H1 (cell line): ENCODE data around the gene SDSL. TPM values are rescaled to one million over a fixed set of nuclear protein-coding genes. Genes with fewer than 3 reads are reported as not detected.

Experiments
- CTCF ChIA-PET: fragments of 300-600 bp; sonication (Branson Sonifier 250); formaldehyde crosslinking; loops from one replicate; lab custom pipeline; 2021; ENCODE audit not compliant: partially characterized antibody; lab: Charles Lee
- POLR2A ChIA-PET: fragments of 300-600 bp; sonication (Branson Sonifier 250); formaldehyde crosslinking; loops from one replicate; lab custom pipeline; 2021; ENCODE audit warnings: inconsistent platforms; ENCODE audit not compliant: partially characterized antibody; lab: Charles Lee
- DNase-seq, 2 experiments: peaks; one replicate each; pipeline versions ENCODE4 v3.0.0 to v3.0.0-alpha.2; 2010 to 2022; ENCODE audit warnings: low spot score in 2 of 2, low read depth in 1 of 2, mixed read lengths in 1 of 2
- FAIRE-seq: peaks from 2 replicates; lab custom pipeline; 2011; peaks lifted over from hg19 to GRCh38; lab: Jason Lieb, UNC
- H2AFZ ChIP-seq: 2 replicates; pipeline ENCODE4 v1.8.1; 2012; ENCODE audit warnings: low read length, inconsistent platforms
- H2AK5ac ChIP-seq: 2 replicates; pipeline ENCODE4 v1.6.1; 2013; ENCODE audit warnings: low read depth, low read length
- H2BK120ac ChIP-seq: replicated peaks from 2 replicates; pipeline ENCODE3; 2013; ENCODE audit warnings: low read depth, low read length, inconsistent platforms
- H2BK12ac ChIP-seq: 2 replicates; pipeline ENCODE4 v1.6.1; 2013; ENCODE audit warnings: low read depth, low read length
- H2BK15ac ChIP-seq: 2 replicates; pipeline ENCODE4 v1.6.1; 2013; ENCODE audit warnings: low read length
- H2BK20ac ChIP-seq: 2 replicates; pipeline ENCODE4 v1.6.1; 2013; ENCODE audit warnings: low read length
- H2BK5ac ChIP-seq: 2 replicates; pipeline ENCODE4 v1.6.1; 2013; ENCODE audit warnings: low read depth, low read length
- H3K14ac ChIP-seq: 2 replicates; pipeline ENCODE4 v1.6.1; 2013; ENCODE audit warnings: inconsistent platforms; ENCODE audit not compliant: insufficient read length
- H3K18ac ChIP-seq: 2 replicates; pipeline ENCODE4 v1.6.1; 2013; ENCODE audit warnings: low read length; ENCODE audit errors: extremely low read depth
- H3K23ac ChIP-seq: 2 replicates; pipeline ENCODE4 v1.6.1; 2013; ENCODE audit warnings: inconsistent platforms; ENCODE audit not compliant: insufficient read length
- H3K23me2 ChIP-seq: 2 replicates; pipeline ENCODE4 v1.6.1; 2013; ENCODE audit warnings: low read depth, low read length
- H3K27ac ChIP-seq: 2 replicates; pipeline ENCODE4 v1.6.1; 2011; ENCODE audit warnings: low read depth, low read length, inconsistent platforms
- H3K27me3 ChIP-seq, 4 experiments: replicated peaks in 1 of 4; 1 replicate in 1 of 4; 2 replicates in 3 of 4; pipeline versions ENCODE4 v1.6.1 to v1.8.1; 2011 to 2013; ENCODE audit warnings: low read length in 3 of 4, mild to moderate bottlenecking in 3 of 4, inconsistent platforms in 2 of 4, mixed read lengths in 2 of 4, moderate library complexity in 1 of 4; ENCODE audit not compliant: control insufficient read depth in 3 of 4, insufficient read depth in 3 of 4; ENCODE audit errors: extremely low read depth in 1 of 4
- H3K36me3 ChIP-seq, 4 experiments: 2 replicates each; pipeline versions ENCODE4 v1.6.1 to v1.8.1; 2011 to 2013; ENCODE audit warnings: mild to moderate bottlenecking in 4 of 4, low read length in 3 of 4, moderate library complexity in 2 of 4, control low read depth in 1 of 4, inconsistent platforms in 1 of 4; ENCODE audit not compliant: insufficient read depth in 4 of 4, control insufficient read depth in 2 of 4
- H3K4ac ChIP-seq: replicated peaks from 2 replicates; pipeline ENCODE3; 2013; ENCODE audit warnings: low read length, low read depth, mixed read lengths, inconsistent platforms; ENCODE audit not compliant: insufficient read length
- H3K4me1 ChIP-seq, 4 experiments: replicated peaks in 1 of 4; 1 replicate in 1 of 4; 2 replicates in 3 of 4; pipeline versions ENCODE4 v1.6.1 to v1.8.1; 2011 to 2013; ENCODE audit warnings: low read length in 3 of 4, inconsistent platforms in 2 of 4, mixed read lengths in 1 of 4; ENCODE audit not compliant: insufficient read depth in 4 of 4, control insufficient read depth in 3 of 4
- H3K4me2 ChIP-seq, 2 experiments: 2 replicates each; pipeline versions ENCODE4 v1.6.1 to v1.8.1; 2011 to 2013; ENCODE audit warnings: low read depth in 2 of 2, low read length in 2 of 2, control low read depth in 1 of 2, inconsistent platforms in 1 of 2, mild to moderate bottlenecking in 1 of 2; ENCODE audit not compliant: insufficient read depth in 1 of 2
- H3K4me3 ChIP-seq, 4 experiments: fragments of 200-600, 300-600 bp in 1 of 4; sonication (generic), shearing (Covaris generic), sonication (Bioruptor Twin) in 1 of 4; 2 replicates each; pipeline versions ENCODE4 v1.5.1 to v1.8.1; 2011 to 2016; ENCODE audit warnings: low read length in 4 of 4, low read depth in 3 of 4, control low read depth in 2 of 4, inconsistent platforms in 2 of 4, mild to moderate bottlenecking in 2 of 4, mixed read lengths in 1 of 4, moderate library complexity in 1 of 4; ENCODE audit not compliant: insufficient read depth in 2 of 4; ENCODE audit errors: extremely low read depth in 1 of 4
- H3K56ac ChIP-seq: replicated peaks from 2 replicates; pipeline ENCODE3; 2013; ENCODE audit warnings: low read depth, mild to moderate bottlenecking, mixed read lengths, low read length, inconsistent platforms; ENCODE audit not compliant: insufficient read length
- H3K79me1 ChIP-seq: 2 replicates; pipeline ENCODE4 v1.6.1; 2013; ENCODE audit warnings: low read depth, low read length, control low read depth
- H3K79me2 ChIP-seq, 2 experiments: 2 replicates each; pipeline versions ENCODE4 v1.6.1 to v1.8.1; 2012 to 2013; ENCODE audit warnings: low read length in 2 of 2, mild to moderate bottlenecking in 2 of 2, inconsistent platforms in 1 of 2; ENCODE audit not compliant: insufficient read depth in 2 of 2, control insufficient read depth in 1 of 2
- H3K9ac ChIP-seq, 4 experiments: replicated peaks in 1 of 4; 1 replicate in 1 of 4; 2 replicates in 3 of 4; pipeline versions ENCODE4 v1.6.1 to v1.8.1; 2011 to 2013; ENCODE audit warnings: low read depth in 3 of 4, low read length in 3 of 4, control low read depth in 2 of 4, mild to moderate bottlenecking in 2 of 4, moderate library complexity in 2 of 4, inconsistent platforms in 1 of 4; ENCODE audit errors: extremely low read depth in 1 of 4
- H3K9me3 ChIP-seq, 2 experiments: 2 replicates each; pipeline versions ENCODE4 v1.6.1 to v1.8.1; 2012 to 2013; ENCODE audit warnings: mild to moderate bottlenecking in 2 of 2, moderate library complexity in 2 of 2, control low read depth in 1 of 2, inconsistent platforms in 1 of 2, low read depth in 1 of 2, low read length in 1 of 2, mixed read lengths in 1 of 2; ENCODE audit not compliant: insufficient read depth in 2 of 2
- H4K20me1 ChIP-seq, 2 experiments: replicated peaks in 1 of 2; 2 replicates each; pipeline versions ENCODE3 to v1.8.1; 2011 to 2013; ENCODE audit warnings: inconsistent platforms in 2 of 2, low read length in 2 of 2, mild to moderate bottlenecking in 1 of 2; ENCODE audit not compliant: insufficient read depth in 2 of 2, control insufficient read depth in 1 of 2
- H4K5ac ChIP-seq: 2 replicates; pipeline ENCODE4 v1.6.1; 2013; ENCODE audit warnings: low read length, low read depth, mixed read lengths, inconsistent platforms; ENCODE audit not compliant: insufficient read length
- H4K8ac ChIP-seq: 2 replicates; pipeline ENCODE4 v1.8.0; 2013; ENCODE audit warnings: mild to moderate bottlenecking, moderate library complexity, low read length, inconsistent platforms; ENCODE audit not compliant: insufficient read depth; ENCODE audit errors: extremely low read depth
- H4K91ac ChIP-seq: replicated peaks from 2 replicates; pipeline ENCODE3; 2013; ENCODE audit warnings: low read length, mixed read lengths, inconsistent platforms; ENCODE audit not compliant: insufficient read length
- EP300 ChIP-seq, 2 experiments: IDR thresholded peaks; 1 replicate in 1 of 2; 2 replicates in 1 of 2; pipeline ENCODE4 v1.6.1; 2011 to 2012; ENCODE audit warnings: low read depth in 2 of 2, low read length in 2 of 2, mild to moderate bottlenecking in 2 of 2, borderline replicate concordance in 1 of 2, inconsistent platforms in 1 of 2, moderate library complexity in 1 of 2
- EZH2 ChIP-seq: fragments of 200-600 bp; sonication (generic); IDR thresholded peaks from 2 replicates; pipeline ENCODE4 v1.7.1; 2012; ENCODE audit warnings: low read depth, mild to moderate bottlenecking, moderate library complexity, low read length, inconsistent platforms; ENCODE audit not compliant: severe bottlenecking
- GABPA ChIP-seq: IDR thresholded peaks from 2 replicates; pipeline ENCODE4 v1.6.1; 2011; ENCODE audit warnings: mild to moderate bottlenecking, low read length, moderate library complexity, borderline replicate concordance; ENCODE audit not compliant: insufficient read depth
- KDM5A ChIP-seq: fragments of 200-600 bp; IDR thresholded peaks from 2 replicates; pipeline ENCODE4 v1.7.1; 2012; ENCODE audit warnings: mild to moderate bottlenecking, low read length, inconsistent platforms, mixed read lengths
- POLR2AphosphoS5 ChIP-seq: IDR thresholded peaks from 2 replicates; pipeline ENCODE4 v1.6.1; 2011; ENCODE audit warnings: low read depth, low read length
- TBP ChIP-seq: IDR thresholded peaks from 2 replicates; pipeline ENCODE4 v1.6.1; 2011; ENCODE audit warnings: low read depth, low read length, improper control_type of control experiment
- YY1 ChIP-seq: IDR thresholded peaks from 2 replicates; pipeline ENCODE4 v1.6.1; 2011; ENCODE audit warnings: low read depth, mild to moderate bottlenecking, low read length
- WGBS, 2 experiments: shearing (Covaris generic) in 1 of 2; methylation state at CpG; one replicate each; pipeline versions ENCODE4 v1.1.6 to v1.1.7; 2013 to 2015; ENCODE audit warnings: low lambda C conversion rate in 2 of 2, mixed read lengths in 2 of 2, inconsistent platforms in 1 of 2, low coverage in 1 of 2, missing lambda C conversion rate in 1 of 2; ENCODE audit not compliant: insufficient replicate concordance in 2 of 2, insufficient coverage in 1 of 2, insufficient read length in 1 of 2; ENCODE audit errors: extremely low coverage in 1 of 2, missing lambda C conversion rate in 1 of 2; 5-methylcytosine and 5-hydroxymethylcytosine counted together
- polyA plus RNA-seq, 7 experiments: library from polyadenylated mRNA; depleted of rRNA in 3 of 7; stranded (reverse) in 5 of 7; unstranded in 2 of 7; fragments of >200 nt in 5 of 7; fragments of 200-250 nt in 2 of 7; gene quantifications; 1 replicate in 5 of 7; 2 replicates in 1 of 7; 4 replicates in 1 of 7; pipeline versions ENCODE4 v1.2.1 to v1.2.3, GENCODE V29; 2011 to 2013; ENCODE audit warnings: missing spikeins in 2 of 7, mixed read lengths in 2 of 7
- total RNA-seq: library from RNA; stranded (reverse); fragmentation: NEBNext Ultra II Directional; extraction: Animal tissue kit (Norgen Biotek cat#: 25700); gene quantifications from 2 replicates; pipeline ENCODE4 v1.2.1, GENCODE V29; 2021
- TF ChIP-seq, protein P1 (sequence below), 3 experiments: IDR thresholded peaks; 1 replicate in 2 of 3; 2 replicates in 1 of 3; pipeline versions ENCODE4 v1.5.1 to v1.6.1; 2011; ENCODE audit warnings: low read length in 3 of 3, mild to moderate bottlenecking in 3 of 3, inconsistent platforms in 2 of 3, low read depth in 1 of 3, moderate library complexity in 1 of 3; ENCODE audit not compliant: insufficient read depth in 1 of 3; ENCODE audit errors: control extremely low read depth in 1 of 3

The SDSL gene
- total and polyA plus RNA-seq, 2 of the 8 experiments (the other 6 are each of a cell fraction or from before 2014, with no cell fraction given): 0.69 to 1.3 TPM

DNA sequence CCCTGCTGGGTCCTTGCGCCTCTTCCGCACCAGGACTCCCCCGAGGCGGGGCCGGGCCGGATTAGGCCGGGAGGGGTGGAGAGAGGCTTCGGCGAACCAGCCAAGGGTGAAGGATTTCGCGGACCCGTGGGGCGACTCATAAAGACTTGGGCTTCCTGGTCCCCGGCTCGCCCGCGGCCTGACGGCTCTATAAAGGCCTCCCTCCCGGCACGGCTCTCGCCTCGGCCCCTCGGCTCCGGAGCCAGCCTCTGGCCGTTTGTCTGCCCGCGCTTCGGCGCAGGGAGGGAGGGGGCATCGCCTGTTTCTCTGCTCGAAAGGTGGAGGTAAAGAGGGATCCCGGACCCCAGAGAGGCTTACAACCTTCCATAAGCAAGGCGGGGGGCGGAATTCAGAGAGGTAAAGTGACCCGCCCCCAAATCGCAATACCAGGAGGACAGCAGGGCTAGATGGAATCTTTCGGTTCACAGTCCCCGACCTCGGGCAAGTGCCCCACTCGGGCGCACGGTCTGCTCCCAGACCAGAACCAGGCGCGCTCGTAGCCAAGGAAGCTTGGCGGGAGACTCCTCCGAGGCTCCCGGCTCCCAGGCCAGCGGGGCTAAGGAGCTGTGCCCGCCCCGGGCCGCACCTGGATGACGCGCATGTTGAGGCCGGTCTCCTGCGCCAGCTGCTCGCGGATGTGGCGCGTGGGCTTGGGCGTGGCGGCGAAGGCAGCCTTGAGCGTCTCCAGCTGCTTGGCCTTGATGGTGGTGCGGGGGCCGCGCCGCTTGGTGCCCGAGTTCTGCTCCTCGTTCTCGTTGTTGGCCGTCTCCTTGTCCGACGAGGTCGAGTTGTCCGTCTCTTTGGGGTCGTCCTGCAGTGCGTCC is 45.6 kb downstream of the SDSL start:
- Histone ChIP-seq H3K4me2 (peak overlapping the region; percentile 93 to 97), H2BK15ac (peak overlapping the region; percentile 46; the same call in 1 of the 2 replicates), H2AK5ac (no peak overlapping the region), H3K9me3 (no peaks in the 10 kb centered on the region), H2BK120ac (no peak overlapping the region), H3K9ac (no peak overlapping the region; a peak in 1 of 7 replicates), H2BK5ac (peak overlapping the region; percentile 35; the same call in 1 of the 2 replicates), H3K4me3 (peak overlapping the region; percentile 53 to 66 (median 60)), H3K56ac (no peak overlapping the region), H2AFZ (no peak overlapping the region), H3K27me3 (peaks cover 94 to 100% (median 99%) of the 10 kb centered on the region in 4 experiments), H3K4me1 (peaks cover 4 to 81% (median 55%) of the 10 kb centered on the region in 4 experiments), H4K8ac (peak overlapping the region; percentile 63; the same call in 1 of the 2 replicates), H3K23ac (no peak overlapping the region), H3K23me2 (peaks cover 24% of the 10 kb centered on the region; the same call in 1 of the 2 replicates), H3K27ac (no peak overlapping the region), H2BK12ac (peak overlapping the region; percentile 100; the same call in 1 of the 2 replicates), H3K4ac (no peak overlapping the region), H3K79me1 (no peaks in the 10 kb centered on the region), H3K36me3 (peaks cover 3 to 78% (median 7%) of the 10 kb centered on the region in 4 experiments; a peak in 5 of 8 replicates), H3K14ac (no peak overlapping the region), H4K20me1 (peaks cover 17 to 34% of the 10 kb centered on the region in 2 experiments), H2BK20ac (no peak overlapping the region), H4K91ac (peak overlapping the region; percentile 72), H4K5ac (no peak overlapping the region), H3K18ac (peak overlapping the region; percentile 90), H3K79me2 (no peaks in the 10 kb centered on the region)
- FAIRE-seq (no peak), DNase-seq (peak in 1 of 2 experiments; percentile 82)
- POLR2A ChIA-PET: interaction anchor here (2.3 kb wide), 1 partner anchor 11 kb away, joined by 15 read pairs; no protein-coding TSS in a partner anchor
- 3% methylated on average over 66 of the region's 78 CpGs; no CpG with 5 or more reads in 1 of the 2 experiments for WGBS, 2 experiments
- CTCF ChIA-PET: interaction anchor here (0.9 to 9.0 kb wide), 8 partner anchors 8 to 57 kb away, joined by 3 to 79 read pairs (median 4); no protein-coding TSS in a partner anchor
- TF ChIP-seq YY1 (no peak), KDM5A (no peak), GABPA (no peak), EP300 (IDR thresholded peaks at IDR 0.05; ENCODE audit: borderline replicate concordance in 1 of 2, low read depth in 2 of 2, low read length in 2 of 2) (no peak), EZH2 (peak; percentile 85), POLR2AphosphoS5 (no peak), TBP (no peak)
- TF ChIP-seq, protein P1, sequence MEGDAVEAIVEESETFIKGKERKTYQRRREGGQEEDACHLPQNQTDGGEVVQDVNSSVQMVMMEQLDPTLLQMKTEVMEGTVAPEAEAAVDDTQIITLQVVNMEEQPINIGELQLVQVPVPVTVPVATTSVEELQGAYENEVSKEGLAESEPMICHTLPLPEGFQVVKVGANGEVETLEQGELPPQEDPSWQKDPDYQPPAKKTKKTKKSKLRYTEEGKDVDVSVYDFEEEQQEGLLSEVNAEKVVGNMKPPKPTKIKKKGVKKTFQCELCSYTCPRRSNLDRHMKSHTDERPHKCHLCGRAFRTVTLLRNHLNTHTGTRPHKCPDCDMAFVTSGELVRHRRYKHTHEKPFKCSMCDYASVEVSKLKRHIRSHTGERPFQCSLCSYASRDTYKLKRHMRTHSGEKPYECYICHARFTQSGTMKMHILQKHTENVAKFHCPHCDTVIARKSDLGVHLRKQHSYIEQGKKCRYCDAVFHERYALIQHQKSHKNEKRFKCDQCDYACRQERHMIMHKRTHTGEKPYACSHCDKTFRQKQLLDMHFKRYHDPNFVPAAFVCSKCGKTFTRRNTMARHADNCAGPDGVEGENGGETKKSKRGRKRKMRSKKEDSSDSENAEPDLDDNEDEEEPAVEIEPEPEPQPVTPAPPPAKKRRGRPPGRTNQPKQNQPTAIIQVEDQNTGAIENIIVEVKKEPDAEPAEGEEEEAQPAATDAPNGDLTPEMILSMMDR (IDR thresholded peaks at IDR 0.05; ENCODE audit: control extremely low read depth in 1 of 3, insufficient read depth in 1 of 3, low read depth in 1 of 3, low read length in 3 of 3): no peak
